ENCODE results near the gene GALNT1. TPM values are rescaled to one million over a fixed set of nuclear protein-coding genes. Genes with fewer than 3 reads are reported as not detected.

The GALNT1 gene
- total RNA-seq, 1 experiment from 2014 or later = 80.1 TPM

- ChIA-PET CTCF (no interaction called here), POLR2A (no interaction called here)
- ATAC-seq (peak; percentile 77), DNase-seq (ENCODE audit: low spot score) (no peak)
- Mint-ChIP-seq H3K27me3 (ENCODE audit: low read depth) (no peaks in the 10 kb centered on the region), H3K4me3 (no peak overlapping the region), H3K27ac (peak overlapping the region; percentile 65), H3K9me3 (no peaks in the 10 kb centered on the region), H3K36me3 (no peaks in the 10 kb centered on the region), H3K4me1 (peaks cover 36% of the 10 kb centered on the region)
- TF ChIP-seq MLX (CRISPR knock-in tag; IDR thresholded peaks at IDR 0.05) = no peak
- no peak for TF ChIP-seq USF2 (CRISPR knock-in tag; IDR thresholded peaks at IDR 0.05)
- no peak for TF ChIP-seq GTF2I (CRISPR knock-in tag; conservative IDR thresholded peaks at IDR 0.05)
- TF ChIP-seq ZBTB43 (CRISPR knock-in tag; IDR thresholded peaks at IDR 0.05) = no peak
- no peak for TF ChIP-seq JAZF1 (CRISPR knock-in tag; IDR thresholded peaks at IDR 0.05)
- no peak for TF ChIP-seq TEAD4 (CRISPR knock-in tag; IDR thresholded peaks at IDR 0.05)
- no peak for TF ChIP-seq ZNF317 (CRISPR knock-in tag; IDR thresholded peaks at IDR 0.05; ENCODE audit: borderline replicate concordance, low read depth)
- no peak for TF ChIP-seq E2F4 (CRISPR knock-in tag; IDR thresholded peaks at IDR 0.05; ENCODE audit: borderline replicate concordance, low read depth)
- TF ChIP-seq ZNF423 (CRISPR knock-in tag; IDR thresholded peaks at IDR 0.05) = no peak
- no peak for TF ChIP-seq ZSCAN18 (CRISPR knock-in tag; IDR thresholded peaks at IDR 0.05)
- no peak for TF ChIP-seq ETV6 (CRISPR knock-in tag; IDR thresholded peaks at IDR 0.05)
- no peak for TF ChIP-seq MYBL2 (CRISPR knock-in tag; IDR thresholded peaks at IDR 0.05)
- TF ChIP-seq ARID4B (CRISPR knock-in tag; IDR thresholded peaks at IDR 0.05; ENCODE audit: borderline replicate concordance) = no peak
- no peak for TF ChIP-seq TEAD1 (CRISPR knock-in tag; IDR thresholded peaks at IDR 0.05)
- no peak for TF ChIP-seq ZNF532 (CRISPR knock-in tag; IDR thresholded peaks at IDR 0.05; ENCODE audit: borderline replicate concordance)
- no peak for TF ChIP-seq PRDM15 (CRISPR knock-in tag; IDR thresholded peaks at IDR 0.05)
- no peak for TF ChIP-seq ZNF232 (CRISPR knock-in tag; IDR thresholded peaks at IDR 0.05)
These were observed 28.5 kb downstream of the GALNT1 start for GRCh38 chr18:35610089-35610488.

Measured in WTC11 (cell line).